A204.1 (cell line): Measurements from ENCODE around the gene ANKRD18A.

Experiments used
- FAIRE-seq: peaks from 2 replicates; lab custom pipeline; 2012; peaks lifted over from hg19 to GRCh38; lab: Jason Lieb, UNC

ANKRD18A gene

DNA sequence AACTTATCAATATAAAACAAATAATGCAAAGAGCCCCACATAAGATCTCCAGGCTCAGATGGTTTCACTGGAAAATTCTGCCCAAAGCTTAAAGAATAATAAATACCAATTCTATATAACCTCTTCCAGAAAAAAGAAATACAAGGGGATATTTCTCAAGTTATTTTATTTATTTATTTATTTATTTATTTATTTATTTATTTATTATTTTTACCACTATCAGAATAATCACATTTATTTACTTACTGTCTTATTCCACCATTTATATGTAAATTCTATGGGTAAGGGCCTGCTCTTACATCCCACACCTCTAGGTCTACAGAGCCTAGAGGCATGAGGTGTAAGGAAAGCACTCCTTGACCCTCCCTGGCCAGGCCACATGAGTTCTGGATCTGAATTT lies 91.1 kb downstream of the ANKRD18A start:
- FAIRE-seq: no peak

GRCh38 chr9:38527503-38527902 lies 92.9 kb downstream of the ANKRD18A start:
- no peak for FAIRE-seq

DNA sequence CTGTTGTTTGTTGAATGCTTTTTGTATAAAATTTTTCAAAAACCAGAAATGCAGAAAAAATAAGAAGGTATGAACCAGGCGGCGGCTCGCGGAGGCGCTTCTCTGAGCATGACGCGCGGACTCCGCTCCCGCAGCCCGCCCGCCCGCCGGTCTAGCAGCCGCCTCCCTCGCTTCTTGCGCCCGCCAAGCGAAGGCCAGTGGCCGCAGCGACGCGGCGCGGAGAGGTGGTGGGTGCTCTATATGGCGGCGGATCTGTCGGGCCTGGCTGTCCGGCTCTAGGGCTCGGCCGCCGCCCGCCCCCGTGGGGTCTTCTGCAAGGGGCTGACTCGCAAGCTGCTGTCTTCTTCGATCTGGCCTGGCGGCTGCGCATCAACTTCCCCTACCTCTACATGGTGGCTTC lies 93.8 kb downstream of the ANKRD18A start:
- FAIRE-seq: no peak

GRCh38 chr9:38523121-38523520 lies 97.3 kb downstream of the ANKRD18A start:
- FAIRE-seq: no peak

- FAIRE-seq: no peak
Measured at GRCh38 chr9:38521762-38522161, 98.6 kb downstream of the ANKRD18A start.
